ENCODE results near the gene CD300A. TPM values are rescaled to one million over a fixed set of nuclear protein-coding genes. Genes with fewer than 3 reads are reported as not detected.

Gene CD300A
- total and polyA plus RNA-seq, 2 donors (not counting 1 experiment from before 2014, with no cell fraction given): 2.4 to 5.7 TPM

GRCh38 chr17:74432766-74433391 lies 33.6 kb upstream of the CD300A start:
- Mint-ChIP-seq H3K27me3 (peaks cover 43% of the 10 kb centered on the region), H3K9me3 (ENCODE audit: insufficient read depth) (peaks cover 9% of the 10 kb centered on the region), H3K4me3 (no peak overlapping the region), H3K4me1 (peaks cover 16% of the 10 kb centered on the region), H3K27ac (no peak overlapping the region)
- Histone ChIP-seq H2AFZ (ENCODE audit: insufficient read depth, low read depth, low read length, poor library complexity, severe bottlenecking) (no peak overlapping the region), H3K27ac (ENCODE audit: low read length in 2 of 2) (no peak overlapping the region), H4K20me1 (ENCODE audit: control insufficient read depth, insufficient read depth, low read length, poor library complexity, severe bottlenecking) (no peaks in the 10 kb centered on the region), H3K4me3 (ENCODE audit: control extremely low read depth in 1 of 5, extremely low read depth in 1 of 5, insufficient read depth in 1 of 5, low read depth in 2 of 5, low read length in 4 of 5) (no peak overlapping the region), H3K79me2 (ENCODE audit: control insufficient read depth, insufficient read depth, low read length) (no peaks in the 10 kb centered on the region), H3K27me3 (replicated peaks in 1 of 4; ENCODE audit: control extremely low read depth in 1 of 4, control insufficient read depth in 3 of 4, insufficient read depth in 4 of 4, low read length in 3 of 4) (peaks cover 0 to 47% (median 24%) of the 10 kb centered on the region in 4 experiments), H3K36me3 (replicated peaks in 1 of 2; ENCODE audit: control extremely low read depth in 1 of 2, control insufficient read depth in 1 of 2, extremely low read depth in 1 of 2, insufficient read depth in 2 of 2, low read length in 1 of 2) (no peaks in the 10 kb centered on the region), H3K9me3 (ENCODE audit: control extremely low read depth in 1 of 3, control insufficient read depth in 2 of 3, insufficient read depth in 1 of 3, low read length in 2 of 3) (peaks cover 3 to 36% (median 9%) of the 10 kb centered on the region in 3 donors), H3K4me2 (replicated peaks; ENCODE audit: low read depth, low read length, poor library complexity, severe bottlenecking) (peak overlapping the region; percentile 84), H3K9ac (ENCODE audit: low read length) (no peak overlapping the region), H3K4me1 (ENCODE audit: control insufficient read depth in 2 of 2, insufficient read depth in 2 of 2, low read length in 2 of 2) (peaks cover 27% of the 10 kb centered on the region in 2 donors)
- CTCF ChIA-PET: no interaction called here
- ATAC-seq (ENCODE audit: low read depth): no peak
- POLR2A ChIA-PET: interaction anchor here (0.6 kb wide), 1 partner anchor 10 kb away, joined by 4 read pairs; no protein-coding TSS in a partner anchor
- intact Hi-C loops (cut with micrococcal nuclease): no loop called here
- no peak for TF ChIP-seq CTCF (IDR thresholded peaks at IDR 0.05)
- TF ChIP-seq EZH2 (IDR thresholded peaks at IDR 0.05; ENCODE audit: borderline replicate concordance, insufficient read depth, low read depth, low read length, poor library complexity, severe bottlenecking): no peak
- 26% methylated on average over 11 of the region's 23 CpGs for WGBS (ENCODE audit: insufficient coverage)
- no peak for DNase-seq

- TF ChIP-seq EZH2 (IDR thresholded peaks at IDR 0.05; ENCODE audit: borderline replicate concordance, insufficient read depth, low read depth, low read length, poor library complexity, severe bottlenecking) (no peak), CTCF (IDR thresholded peaks at IDR 0.05) (no peak)
- no peaks in the 10 kb centered on the region for H3K36me3 ChIP-seq (replicated peaks in 1 of 2; ENCODE audit: control extremely low read depth in 1 of 2, control insufficient read depth in 1 of 2, extremely low read depth in 1 of 2, insufficient read depth in 2 of 2, low read length in 1 of 2)
- Mint-ChIP-seq H3K9me3 (ENCODE audit: insufficient read depth) (peaks cover 11% of the 10 kb centered on the region), H3K27me3 (peaks cover 43% of the 10 kb centered on the region), H3K27ac (peak overlapping the region; percentile 15), H3K4me3 (peak overlapping the region; percentile 13), H3K4me1 (peaks cover 16% of the 10 kb centered on the region)
- H4K20me1 ChIP-seq (ENCODE audit: control insufficient read depth, insufficient read depth, low read length, poor library complexity, severe bottlenecking): no peaks in the 10 kb centered on the region
- intact Hi-C loops (cut with micrococcal nuclease): no loop called here
- DNase-seq: no peak
- H3K4me3 ChIP-seq (ENCODE audit: control extremely low read depth in 1 of 5, extremely low read depth in 1 of 5, insufficient read depth in 1 of 5, low read depth in 2 of 5, low read length in 4 of 5): no peak overlapping the region
- H2AFZ ChIP-seq (ENCODE audit: insufficient read depth, low read depth, low read length, poor library complexity, severe bottlenecking): no peak overlapping the region
- no peak overlapping the region for H3K9ac ChIP-seq (ENCODE audit: low read length)
- ChIA-PET POLR2A (interaction anchor here (0.6 kb wide), 1 partner anchor 11 kb away, joined by 4 read pairs; no protein-coding TSS in a partner anchor), CTCF (no interaction called here)
- 95% methylated on average over 12 of the region's 17 CpGs for WGBS (ENCODE audit: insufficient coverage)
- H3K4me1 ChIP-seq (ENCODE audit: control insufficient read depth in 2 of 2, insufficient read depth in 2 of 2, low read length in 2 of 2): peaks cover 27% of the 10 kb centered on the region in 2 donors
- no peak overlapping the region for H3K4me2 ChIP-seq (replicated peaks; ENCODE audit: low read depth, low read length, poor library complexity, severe bottlenecking)
- H3K79me2 ChIP-seq (ENCODE audit: control insufficient read depth, insufficient read depth, low read length): no peaks in the 10 kb centered on the region
- no peak for ATAC-seq (ENCODE audit: low read depth)
- H3K27me3 ChIP-seq (replicated peaks in 1 of 4; ENCODE audit: control extremely low read depth in 1 of 4, control insufficient read depth in 3 of 4, insufficient read depth in 4 of 4, low read length in 3 of 4): peaks cover 0 to 47% (median 24%) of the 10 kb centered on the region in 4 experiments
- H3K9me3 ChIP-seq (ENCODE audit: control extremely low read depth in 1 of 3, control insufficient read depth in 2 of 3, insufficient read depth in 1 of 3, low read length in 2 of 3): peaks cover 3 to 43% (median 12%) of the 10 kb centered on the region in 3 donors
- H3K27ac ChIP-seq (ENCODE audit: low read length in 2 of 2): no peak overlapping the region
Observed at GRCh38 chr17:74433421-74434121, 32.9 kb upstream of the CD300A start.

Data from B cell (primary cell).